Activated CD4-positive, alpha-beta T cell treated with anti-CD3 and anti-CD28 coated beads, Interleukin-2, amount 10 ng/mL, durations not matched to agents 7 days and 5 days (primary cell): ENCODE results near the gene SLC10A1. TPM values are rescaled to one million over a fixed set of nuclear protein-coding genes. Genes with fewer than 3 reads are reported as not detected.
"Not testable (repeated sequence)": the region's sequence is repeated elsewhere in the genome, so short reads cannot be mapped to it uniquely, and the experiment has no call there.

Source experiments
- CTCF ChIA-PET: fragments of 350-600 bp; sonication (Branson Sonifier 250); formaldehyde crosslinking; loops from one replicate; lab custom pipeline; 2021; ENCODE audit warnings: antibody characterized with exemption; lab: Charles Lee
- POLR2A ChIA-PET: fragments of 350-600 bp; sonication (Branson Sonifier 250); formaldehyde crosslinking; loops from one replicate; lab custom pipeline; 2021; ENCODE audit warnings: antibody characterized with exemption; lab: Charles Lee
- DNase-seq: peaks from one replicate; pipeline ENCODE4 v3.0.0-alpha.2; 2020
- H3K27ac Mint-ChIP-seq: one replicate; pipeline ENCODE4 v1.8.0; 2021; ENCODE audit warnings: mild to moderate bottlenecking, moderate library complexity, mixed read lengths
- H3K27me3 Mint-ChIP-seq: one replicate; pipeline ENCODE4 v1.8.0; 2021; ENCODE audit warnings: mixed read lengths
- H3K36me3 Mint-ChIP-seq: one replicate; pipeline ENCODE4 v1.8.0; 2021; ENCODE audit warnings: low read depth, mixed read lengths
- H3K4me1 Mint-ChIP-seq: one replicate; pipeline ENCODE4 v1.8.0; 2021; ENCODE audit warnings: mixed read lengths
- H3K4me3 Mint-ChIP-seq: one replicate; pipeline ENCODE4 v1.8.0; 2021; ENCODE audit warnings: mild to moderate bottlenecking, moderate library complexity, mixed read lengths
- H3K9me3 Mint-ChIP-seq: one replicate; pipeline ENCODE4 v1.8.0; 2021; ENCODE audit warnings: mixed read lengths
- total RNA-seq, 2 experiments: library from RNA; stranded (reverse); gene quantifications; one replicate each; pipeline ENCODE4 v1.2.3, GENCODE V29; 2021

The SLC10A1 gene
- total RNA-seq, 2 experiments from 2014 or later, result not detected

DNA sequence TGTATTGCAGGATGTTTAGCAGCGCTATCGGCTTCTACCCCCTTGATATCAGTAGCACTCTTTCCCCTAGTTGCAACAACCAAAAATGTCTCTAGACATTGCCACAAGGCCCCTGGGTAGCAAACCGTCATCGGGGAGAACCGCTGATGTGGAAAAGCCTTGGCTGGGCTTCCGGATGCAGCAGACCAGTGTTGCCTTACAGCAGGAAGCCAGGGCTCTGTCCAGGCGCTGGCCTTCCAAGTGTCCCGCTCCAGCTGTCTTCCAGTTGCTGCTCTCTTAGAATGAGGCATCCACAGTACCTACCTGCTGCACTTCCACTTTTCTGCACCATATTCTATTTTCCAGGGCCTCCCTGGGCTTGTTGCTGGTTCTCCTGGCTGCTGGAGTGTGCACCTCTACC, 22.6 kb upstream of the SLC10A1 start:
- CTCF ChIA-PET, result interaction anchor here (0.5 kb wide), 1 partner anchor 31 kb away, joined by 3 read pairs; no protein-coding TSS in a partner anchor
- no peaks in the 10 kb centered on the region for H3K9me3 Mint-ChIP-seq
- POLR2A ChIA-PET, result no interaction called here

DNA sequence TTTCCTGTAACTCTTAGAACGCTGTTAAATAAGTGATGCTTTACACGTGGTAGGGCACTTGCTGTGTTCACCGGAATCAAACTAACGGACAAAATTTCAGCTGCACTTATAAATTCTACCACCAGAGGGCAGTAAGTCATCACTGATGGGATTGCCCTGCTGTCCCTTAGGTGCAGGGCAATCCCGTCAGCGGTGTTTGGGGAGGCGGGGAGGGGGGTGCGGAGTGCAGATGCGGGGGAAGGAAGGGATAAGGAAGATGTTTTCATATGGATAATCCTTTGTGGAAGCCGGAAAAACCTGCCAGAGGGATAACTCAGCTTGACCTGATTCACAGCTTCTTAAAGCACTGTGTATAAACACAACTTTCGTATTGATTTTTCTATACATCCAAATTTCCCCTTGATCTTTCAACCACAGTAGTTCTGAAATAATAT, 21.7 kb upstream of the SLC10A1 start:
- peaks cover 4% of the 10 kb centered on the region for H3K27me3 Mint-ChIP-seq
- peak; percentile 73 for DNase-seq
- H3K4me3 Mint-ChIP-seq, result no peak overlapping the region
- ChIA-PET POLR2A (no interaction called here), CTCF (interaction anchor here (0.9 to 2.9 kb wide), 2 partner anchors 10 to 209 kb away, joined by 5 to 11 read pairs; no protein-coding TSS in a partner anchor)
- H3K4me1 Mint-ChIP-seq, result peaks cover 2% of the 10 kb centered on the region
- H3K27ac Mint-ChIP-seq, result no peak overlapping the region
- H3K9me3 Mint-ChIP-seq, result no peaks in the 10 kb centered on the region
- no peaks in the 10 kb centered on the region for H3K36me3 Mint-ChIP-seq

More for the DNA sequence above, 22.6 kb upstream of the SLC10A1 start:
- peaks cover 4% of the 10 kb centered on the region for H3K27me3 Mint-ChIP-seq
- no peak overlapping the region for H3K4me3 Mint-ChIP-seq
- no peak for DNase-seq
- H3K36me3 Mint-ChIP-seq, result no peaks in the 10 kb centered on the region
- peaks cover 2% of the 10 kb centered on the region for H3K4me1 Mint-ChIP-seq
- no peak overlapping the region for H3K27ac Mint-ChIP-seq

DNA sequence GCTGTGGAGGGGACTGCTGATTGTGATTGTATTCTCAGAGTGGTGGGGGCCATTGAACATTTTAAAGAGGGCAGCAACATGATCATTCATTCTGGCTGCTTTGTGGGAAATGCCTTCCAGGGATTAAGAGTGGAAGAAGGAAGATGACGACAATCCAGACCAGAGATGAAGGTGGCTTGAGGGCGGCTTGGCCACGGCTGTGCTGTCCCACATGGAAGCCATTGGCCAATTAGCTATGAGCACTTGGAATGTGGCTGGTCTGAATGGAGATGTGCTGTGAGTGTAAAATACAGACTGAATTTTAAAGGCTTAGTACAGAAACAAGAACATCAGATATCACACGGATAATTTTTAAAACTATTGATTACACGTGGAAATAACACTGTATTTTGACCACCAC, 19.2 kb upstream of the SLC10A1 start:
- ChIA-PET CTCF (interaction anchor here (0.6 to 2.9 kb wide), 2 partner anchors 109 to 212 kb away, joined by 5 to 11 read pairs; no protein-coding TSS in a partner anchor), POLR2A (no interaction called here)
- no peak for DNase-seq
- Mint-ChIP-seq H3K27ac (no peak overlapping the region), H3K9me3 (no peaks in the 10 kb centered on the region), H3K4me3 (no peak overlapping the region), H3K27me3 (peaks cover 8% of the 10 kb centered on the region), H3K4me1 (peaks cover 2% of the 10 kb centered on the region), H3K36me3 (no peaks in the 10 kb centered on the region)

DNA sequence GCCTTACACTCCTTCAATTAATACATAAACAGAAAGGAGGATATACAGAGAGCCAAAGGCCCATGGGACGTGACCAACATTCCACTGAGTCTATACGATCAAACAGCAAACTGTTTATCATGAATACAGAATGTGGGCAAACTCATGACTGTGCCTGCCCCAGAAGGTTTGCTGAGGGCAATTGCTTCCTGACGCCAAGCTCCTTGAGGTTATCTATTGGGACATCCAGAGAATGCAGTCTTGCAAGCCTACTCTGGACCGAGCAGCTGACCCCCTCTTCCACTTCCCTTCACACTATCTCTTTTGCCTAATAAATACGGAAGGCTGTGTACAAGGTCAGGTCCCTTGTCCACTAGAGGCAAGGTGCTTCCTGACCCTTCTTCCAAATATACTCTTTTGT, 18.5 kb upstream of the SLC10A1 start:
- POLR2A ChIA-PET, result no interaction called here
- Mint-ChIP-seq H3K9me3 (no peaks in the 10 kb centered on the region), H3K4me3 (no peak overlapping the region), H3K4me1 (peaks cover 2% of the 10 kb centered on the region), H3K27ac (no peak overlapping the region), H3K36me3 (no peaks in the 10 kb centered on the region), H3K27me3 (peaks cover 5% of the 10 kb centered on the region)
- DNase-seq, result no peak
- CTCF ChIA-PET, result no interaction called here

DNA sequence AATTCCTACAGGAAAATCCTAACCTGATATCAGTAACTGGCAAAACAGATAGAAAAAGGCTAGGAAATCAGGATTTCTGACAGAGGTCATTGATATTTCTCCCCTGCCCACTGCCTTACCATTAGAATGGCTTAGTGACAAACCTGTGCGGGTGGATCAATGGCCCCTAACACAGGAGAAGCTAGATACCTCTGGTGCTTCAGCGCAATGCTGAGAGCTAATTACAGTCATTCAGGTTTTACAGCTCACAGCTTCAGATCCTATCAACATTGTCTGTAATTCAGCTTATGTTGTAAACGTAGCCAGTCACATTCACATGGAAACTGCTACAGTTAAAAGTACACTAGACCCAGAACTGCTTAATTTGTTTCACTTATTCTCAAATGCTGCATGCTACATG, 17.4 kb upstream of the SLC10A1 start:
- Mint-ChIP-seq H3K9me3 (no peaks in the 10 kb centered on the region), H3K4me1 (peaks cover 2% of the 10 kb centered on the region), H3K27me3 (peaks cover 5% of the 10 kb centered on the region), H3K4me3 (no peak overlapping the region), H3K27ac (no peak overlapping the region), H3K36me3 (no peaks in the 10 kb centered on the region)
- no peak for DNase-seq
- POLR2A ChIA-PET, result no interaction called here
- CTCF ChIA-PET, result no interaction called here

DNA sequence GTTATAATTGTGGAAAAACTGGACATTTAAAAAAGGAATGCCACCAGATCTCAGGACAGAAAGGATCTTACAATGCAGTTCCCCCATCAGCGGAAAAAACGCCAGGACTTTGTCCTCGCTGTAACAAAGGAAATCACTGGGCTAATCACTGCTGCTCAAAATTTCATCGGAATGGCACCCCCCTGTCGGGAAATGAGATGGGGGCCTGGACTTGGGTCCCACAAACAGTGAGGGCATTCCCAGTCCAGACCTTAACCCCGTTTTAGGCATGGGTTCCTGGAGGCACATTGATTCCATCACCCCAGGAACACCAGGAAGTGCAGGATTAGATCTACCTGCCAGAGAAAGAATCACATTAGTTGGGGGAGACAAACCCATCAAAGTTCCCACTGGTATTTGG, 16.3 kb upstream of the SLC10A1 start:
- H3K27me3 Mint-ChIP-seq, H3K4me1 Mint-ChIP-seq, H3K36me3 Mint-ChIP-seq, H3K27ac Mint-ChIP-seq, POLR2A ChIA-PET, H3K9me3 Mint-ChIP-seq, H3K4me3 Mint-ChIP-seq, DNase-seq: not testable (repeated sequence)
- CTCF ChIA-PET, result interaction anchor here (0.6 kb wide), 1 partner anchor 15 kb away, joined by 3 read pairs; no protein-coding TSS in a partner anchor

DNA sequence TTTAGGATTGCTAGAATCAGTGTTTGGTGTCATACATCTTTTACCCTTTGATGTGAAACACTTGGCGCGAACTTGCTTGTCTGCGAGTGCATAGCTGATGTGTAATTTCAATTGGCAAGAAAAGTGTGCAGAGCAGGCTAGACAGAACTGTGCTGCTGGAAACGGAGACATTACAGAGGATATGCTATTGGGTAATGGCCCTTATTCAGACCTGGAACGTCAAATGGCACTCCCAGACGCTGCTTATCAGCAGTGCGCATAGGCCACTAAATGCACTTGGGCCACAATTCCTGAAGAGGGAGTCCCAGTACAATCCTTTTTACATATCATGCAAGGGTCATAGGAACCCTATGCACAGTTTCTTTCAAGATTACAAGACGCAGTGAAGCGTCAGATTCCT, 15.7 kb upstream of the SLC10A1 start:
- no peak for DNase-seq
- peaks cover 4% of the 10 kb centered on the region for H3K27me3 Mint-ChIP-seq
- POLR2A ChIA-PET, result no interaction called here
- H3K4me1 Mint-ChIP-seq, result no peaks in the 10 kb centered on the region
- no peaks in the 10 kb centered on the region for H3K9me3 Mint-ChIP-seq
- H3K27ac Mint-ChIP-seq, result no peak overlapping the region
- no peak overlapping the region for H3K4me3 Mint-ChIP-seq
- CTCF ChIA-PET, result interaction anchor here (0.6 kb wide), 1 partner anchor 15 kb away, joined by 3 read pairs; no protein-coding TSS in a partner anchor
- no peaks in the 10 kb centered on the region for H3K36me3 Mint-ChIP-seq

DNA sequence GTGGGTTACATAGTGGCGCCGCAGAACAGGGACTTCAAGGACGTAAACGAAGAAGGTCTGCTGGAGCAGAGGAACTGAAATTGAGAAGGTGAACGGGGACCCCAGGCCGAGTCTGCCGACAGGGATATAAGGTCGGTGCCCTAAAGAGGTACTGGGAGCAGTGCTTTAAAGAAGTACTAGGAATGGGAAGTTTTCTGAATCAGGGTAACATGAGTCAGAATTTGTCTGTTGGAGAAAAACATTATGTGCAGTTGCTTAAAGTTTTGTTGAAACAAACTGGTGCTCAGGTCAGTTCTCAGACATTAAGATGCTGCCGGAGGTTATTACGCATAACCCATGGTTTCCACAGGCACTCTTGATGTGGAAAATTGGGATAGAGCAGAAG, 14.8 kb upstream of the SLC10A1 start:
- ChIA-PET POLR2A (no interaction called here), CTCF (no interaction called here)
- no peaks in the 10 kb centered on the region for H3K36me3 Mint-ChIP-seq
- no peaks in the 10 kb centered on the region for H3K9me3 Mint-ChIP-seq
- DNase-seq, result no peak
- no peak overlapping the region for H3K4me3 Mint-ChIP-seq
- H3K27ac Mint-ChIP-seq, result no peak overlapping the region
- no peaks in the 10 kb centered on the region for H3K4me1 Mint-ChIP-seq
- peaks cover 4% of the 10 kb centered on the region for H3K27me3 Mint-ChIP-seq

DNA sequence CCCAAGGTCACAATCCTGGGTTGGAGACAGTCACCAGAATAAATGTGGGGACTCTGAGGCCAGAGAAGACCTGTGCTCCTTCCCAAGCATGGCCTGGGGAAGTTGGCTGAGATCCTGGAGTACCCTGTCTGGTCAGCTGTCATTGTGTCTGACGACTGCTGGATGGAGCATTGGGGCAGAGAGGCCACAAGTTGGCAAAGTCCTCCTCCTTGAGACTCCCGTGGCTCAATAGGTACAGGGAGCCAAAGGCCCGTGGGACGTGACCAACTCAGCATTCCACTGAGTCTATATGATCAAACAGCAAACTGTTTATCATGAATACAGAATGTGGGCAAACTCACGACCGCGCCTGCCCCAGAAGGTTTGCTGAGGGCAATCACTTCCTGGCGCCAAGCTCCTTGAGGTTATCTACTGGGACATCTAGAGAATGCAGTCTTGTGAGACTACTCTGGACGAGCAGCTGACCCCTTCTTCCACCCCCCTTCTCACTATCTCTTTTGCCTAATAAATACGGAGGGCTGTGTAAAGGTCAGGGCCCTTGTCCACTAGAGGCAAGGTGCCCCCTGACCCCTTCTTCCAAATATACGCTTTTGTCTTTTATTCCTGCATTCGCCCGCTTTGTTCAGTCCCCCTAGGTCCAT, 14.3 kb upstream of the SLC10A1 start:
- Mint-ChIP-seq H3K4me3 (no peak overlapping the region), H3K9me3 (no peaks in the 10 kb centered on the region), H3K36me3 (no peaks in the 10 kb centered on the region), H3K4me1 (no peaks in the 10 kb centered on the region), H3K27me3 (peaks cover 4% of the 10 kb centered on the region), H3K27ac (no peak overlapping the region)
- ChIA-PET CTCF (interaction anchor here (1.0 kb wide), 1 partner anchor 217 kb away, joined by 3 read pairs; no protein-coding TSS in a partner anchor), POLR2A (no interaction called here)
- no peak for DNase-seq

DNA sequence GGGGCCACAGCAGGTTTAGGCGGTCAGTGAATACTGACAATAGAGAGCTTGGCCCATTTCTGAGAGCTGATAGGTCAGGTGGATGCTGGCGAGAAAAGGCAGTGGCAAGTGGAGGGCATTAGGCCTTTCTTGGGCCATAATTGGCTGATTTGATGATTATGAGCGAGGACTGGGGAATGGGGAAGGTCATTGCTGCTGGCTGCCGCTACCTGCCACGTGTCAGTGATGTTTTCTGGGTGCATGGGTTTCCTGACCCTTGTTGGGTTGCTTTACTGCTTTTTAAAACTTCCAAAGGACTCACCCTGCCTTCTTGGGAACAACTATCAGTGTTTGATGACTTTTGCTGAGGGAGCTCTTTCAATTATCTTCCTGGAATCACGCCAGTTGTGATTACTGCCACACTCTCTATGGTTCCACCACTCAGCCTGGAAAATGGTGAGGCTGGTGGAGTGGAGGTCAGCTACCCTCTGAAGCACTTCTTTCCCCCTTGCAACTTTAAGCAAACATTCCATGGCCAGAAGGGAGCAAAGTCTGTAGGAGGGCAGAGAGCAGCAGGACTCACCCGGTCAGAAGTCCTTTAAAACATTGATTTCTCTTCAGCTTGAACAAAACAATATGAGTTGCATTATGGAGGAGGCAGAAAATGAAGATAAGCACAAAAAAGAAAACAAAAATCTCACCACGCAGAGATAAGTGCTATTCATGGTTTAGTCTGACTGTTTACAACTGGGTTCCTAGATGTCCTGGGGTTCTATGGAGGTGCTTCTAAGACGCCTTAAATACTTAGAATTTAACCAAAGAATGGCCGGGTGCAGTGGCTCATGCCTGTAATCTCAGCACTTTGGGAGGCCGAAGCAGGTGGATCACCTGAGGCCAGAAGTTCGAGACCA, 12.1 kb upstream of the SLC10A1 start:
- DNase-seq, result no peak
- H3K4me3 Mint-ChIP-seq, result no peak overlapping the region
- no peaks in the 10 kb centered on the region for H3K4me1 Mint-ChIP-seq
- H3K27ac Mint-ChIP-seq, result no peak overlapping the region
- H3K36me3 Mint-ChIP-seq, result no peaks in the 10 kb centered on the region
- CTCF ChIA-PET, result interaction anchor here (1.4 kb wide), 1 partner anchor 9 kb away, joined by 5 read pairs; no protein-coding TSS in a partner anchor
- peaks cover 10% of the 10 kb centered on the region for H3K27me3 Mint-ChIP-seq
- POLR2A ChIA-PET, result no interaction called here
- H3K9me3 Mint-ChIP-seq, result no peaks in the 10 kb centered on the region

DNA sequence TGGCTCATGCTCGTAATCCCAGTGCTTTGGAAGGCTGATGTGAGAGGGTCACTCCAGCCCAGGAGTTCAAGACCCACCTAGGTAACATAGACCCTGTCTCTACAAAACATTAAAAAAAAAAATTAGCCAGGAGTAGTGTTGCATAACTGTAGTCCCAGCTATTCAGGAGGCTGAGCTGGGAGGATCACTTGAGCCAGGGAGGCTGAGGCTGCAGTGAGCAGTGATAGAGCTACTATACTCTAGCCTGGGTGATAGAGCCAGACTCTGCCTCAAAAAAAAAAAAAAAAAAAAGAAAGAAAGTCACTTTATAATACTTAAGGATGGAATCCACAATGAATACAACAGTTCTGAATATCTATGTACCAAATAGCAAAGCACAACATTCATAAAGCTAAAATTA, 10.2 kb upstream of the SLC10A1 start:
- Mint-ChIP-seq H3K4me1 (no peaks in the 10 kb centered on the region), H3K27ac (no peak overlapping the region), H3K4me3 (no peak overlapping the region), H3K27me3 (peaks cover 6% of the 10 kb centered on the region), H3K36me3 (no peaks in the 10 kb centered on the region), H3K9me3 (no peaks in the 10 kb centered on the region)
- CTCF ChIA-PET, result interaction anchor here (0.6 kb wide), 1 partner anchor 214 kb away, joined by 4 read pairs; no protein-coding TSS in a partner anchor
- no peak for DNase-seq
- POLR2A ChIA-PET, result no interaction called here

DNA sequence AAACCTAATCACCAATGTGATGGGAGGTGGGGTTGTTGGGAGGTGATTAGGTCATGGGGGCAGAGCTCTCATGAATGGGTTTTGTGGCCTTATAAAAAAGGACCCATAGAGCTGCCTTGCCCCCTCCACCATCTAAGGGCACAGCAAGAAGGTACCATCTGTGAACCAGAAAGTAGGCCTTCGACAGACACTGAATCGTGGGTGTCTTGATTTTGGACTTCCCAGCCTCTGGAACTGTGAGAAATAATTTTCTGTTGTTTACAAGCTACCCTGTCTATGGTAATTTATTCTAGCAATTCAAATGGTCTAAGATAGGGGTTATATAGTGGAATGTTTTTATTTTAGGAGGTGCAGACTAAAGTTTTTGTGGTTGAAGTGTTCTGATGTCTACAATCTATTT, 7.9 kb upstream of the SLC10A1 start:
- no peak for DNase-seq
- Mint-ChIP-seq H3K36me3 (no peaks in the 10 kb centered on the region), H3K4me1 (no peaks in the 10 kb centered on the region), H3K4me3 (no peak overlapping the region), H3K27ac (no peak overlapping the region), H3K27me3 (peaks cover 11% of the 10 kb centered on the region), H3K9me3 (peaks cover 4% of the 10 kb centered on the region)
- POLR2A ChIA-PET, result no interaction called here
- CTCF ChIA-PET, result no interaction called here

DNA sequence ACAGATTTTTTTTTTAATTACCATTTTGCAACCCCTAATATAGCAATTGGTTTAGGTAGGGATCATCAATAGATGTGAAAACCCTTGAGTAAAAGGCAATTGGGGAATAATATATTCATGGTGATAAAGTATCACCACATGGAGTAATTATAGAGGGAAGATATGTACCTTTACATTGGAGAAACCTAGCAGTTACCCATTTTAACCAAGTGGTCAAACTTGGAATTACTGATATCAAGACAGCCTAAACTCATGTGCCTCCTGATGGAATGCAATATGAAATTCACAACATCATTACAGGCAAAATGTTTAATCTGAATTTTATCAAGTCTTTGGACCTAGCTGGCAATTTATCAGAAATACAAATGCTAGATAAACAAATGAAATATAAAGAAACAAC, 6.7 kb upstream of the SLC10A1 start:
- Mint-ChIP-seq H3K27ac (no peak overlapping the region), H3K4me1 (no peaks in the 10 kb centered on the region), H3K9me3 (peaks cover 4% of the 10 kb centered on the region), H3K4me3 (no peak overlapping the region), H3K27me3 (peaks cover 11% of the 10 kb centered on the region), H3K36me3 (no peaks in the 10 kb centered on the region)
- ChIA-PET POLR2A (no interaction called here), CTCF (interaction anchor here (0.6 kb wide), 1 partner anchor 66 kb away, joined by 4 read pairs; no protein-coding TSS in a partner anchor)
- DNase-seq, result no peak
